Right cardiac atrium (tissue), 5 donors: Measurements from ENCODE around the gene GRIA1. TPM values are rescaled to one million over a fixed set of nuclear protein-coding genes. Genes with fewer than 3 reads are reported as not detected.
A peak's percentile ranks its signal among the peaks of the same experiment; 100 is the strongest.
"Not testable (repeated sequence)": the region's sequence is repeated elsewhere in the genome, so short reads cannot be mapped to it uniquely, and the experiment has no call there.

Experiments used
- ATAC-seq, 2 donors: fragments of 200-7000 bp; cut with Tn5 transposase; one replicate each; pipeline versions ENCODE4 v1.8.0 to v1.9.1; 2020; ENCODE audit warnings: moderate library complexity in 2 of 2, mild to moderate bottlenecking in 1 of 2
- DNase-seq, 3 donors: peaks; one replicate each; pipeline ENCODE4 v3.0.0-alpha.2; 2020
- H3K27ac ChIP-seq: one replicate; pipeline ENCODE4 v1.5.1; 2013; ENCODE audit warnings: mild to moderate bottlenecking, low read length, control low read depth, moderate library complexity
- H3K27me3 ChIP-seq: one replicate; pipeline ENCODE4 v1.6.1; 2013; ENCODE audit not compliant: control insufficient read depth, insufficient read depth
- H3K4me1 ChIP-seq: one replicate; pipeline ENCODE4 v1.6.1; 2013; ENCODE audit warnings: low read length; ENCODE audit not compliant: control insufficient read depth, insufficient read depth
- H3K4me3 ChIP-seq: one replicate; pipeline ENCODE4 v1.5.1; 2013; ENCODE audit warnings: low read length, control low read depth
- H3K9me3 ChIP-seq: one replicate; pipeline ENCODE4 v1.6.1; 2013; ENCODE audit warnings: low read length; ENCODE audit not compliant: control insufficient read depth
- WGBS: extraction: QIAGEN DNeasy Blood & Tissue Kit; methylation state at CpG from one replicate; pipeline ENCODE4 v1.1.7; 2013; 5-methylcytosine and 5-hydroxymethylcytosine counted together
- intact Hi-C, 4 donors: fragments of 100-400 bp; cut with DNase I; formaldehyde crosslinking; loops; one replicate each; pipeline versions ENCODE4 v1.11.0 to v1.14.0; 2022 to 2023
- polyA plus RNA-seq: library from polyadenylated mRNA; stranded (reverse); fragments of 200-250 nt; gene quantifications from one replicate; pipeline ENCODE4 v1.2.3, GENCODE V29; 2013
- total RNA-seq, 4 donors: library from RNA; stranded (reverse); fragmentation: NEBNext Ultra II Directional; extraction: Animal tissue kit (Norgen Biotek cat#: 25700); gene quantifications; one replicate each; pipeline ENCODE4 v1.2.1, GENCODE V29; 2021
- donor health status: healthy with polysubstance abuse.
- donor health status: DM: no; HTN: yes; CAD: no.
- donor health status: DM: no; HTN: no; CAD: no.
- donor health status: DM: no; HTN: yes; CAD: no; lungs with severe emphysema.
- donor health status: DM: yes; HTN: yes; CAD: no.

The GRIA1 gene
- total and polyA plus RNA-seq, 5 donors: 0.20 to 1.2 (median 0.43) TPM

DNA sequence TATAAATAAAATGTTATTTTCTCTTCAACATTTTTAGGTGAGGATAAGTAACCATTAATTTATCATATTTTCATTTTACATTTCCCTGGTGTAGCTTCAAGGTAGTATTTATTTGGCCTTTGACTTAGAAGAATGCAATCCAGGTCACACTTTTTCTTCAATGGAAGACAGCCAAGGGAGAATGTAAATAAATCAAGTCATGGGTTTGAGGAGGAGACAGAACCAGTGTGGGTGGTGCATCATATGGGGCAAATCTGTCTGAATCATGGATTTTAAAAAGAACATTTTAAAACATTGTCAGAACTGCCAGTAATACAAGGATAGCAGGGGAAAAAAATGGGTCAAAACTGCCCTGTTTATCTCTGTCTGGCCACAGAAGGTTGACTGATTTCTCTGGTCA, 318.7 kb downstream of the GRIA1 start:
- Histone ChIP-seq H3K27me3 (no peaks in the 10 kb centered on the region), H3K9me3 (no peaks in the 10 kb centered on the region), H3K4me3 (no peak overlapping the region), H3K27ac (no peak overlapping the region), H3K4me1 (no peaks in the 10 kb centered on the region)
- ATAC-seq (no peak), DNase-seq (no peak)
- intact Hi-C loops: no loop called here

GRCh38 chr5:153813901-153814300, 323.4 kb downstream of the GRIA1 start:
- no peaks in the 10 kb centered on the region for H3K4me1 ChIP-seq
- H3K27ac ChIP-seq: no peak overlapping the region
- intact Hi-C loops: no loop called here
- DNase-seq: no peak
- ATAC-seq: no peak
- WGBS: 71% methylated on average over 4 of the region's 4 CpGs
- no peaks in the 10 kb centered on the region for H3K27me3 ChIP-seq
- H3K9me3 ChIP-seq: no peaks in the 10 kb centered on the region
- H3K4me3 ChIP-seq: no peak overlapping the region

- ATAC-seq: no peak
- no peaks in the 10 kb centered on the region for H3K27me3 ChIP-seq
- intact Hi-C loops: no loop called here
- WGBS: 61% methylated on average over 2 of the region's 2 CpGs
- no peak overlapping the region for H3K4me3 ChIP-seq
- no peaks in the 10 kb centered on the region for H3K9me3 ChIP-seq
- H3K27ac ChIP-seq: no peak overlapping the region
- no peaks in the 10 kb centered on the region for H3K4me1 ChIP-seq
- no peak for DNase-seq
Measured at GRCh38 chr5:153816870-153817269, 326.4 kb downstream of the GRIA1 start.

DNA sequence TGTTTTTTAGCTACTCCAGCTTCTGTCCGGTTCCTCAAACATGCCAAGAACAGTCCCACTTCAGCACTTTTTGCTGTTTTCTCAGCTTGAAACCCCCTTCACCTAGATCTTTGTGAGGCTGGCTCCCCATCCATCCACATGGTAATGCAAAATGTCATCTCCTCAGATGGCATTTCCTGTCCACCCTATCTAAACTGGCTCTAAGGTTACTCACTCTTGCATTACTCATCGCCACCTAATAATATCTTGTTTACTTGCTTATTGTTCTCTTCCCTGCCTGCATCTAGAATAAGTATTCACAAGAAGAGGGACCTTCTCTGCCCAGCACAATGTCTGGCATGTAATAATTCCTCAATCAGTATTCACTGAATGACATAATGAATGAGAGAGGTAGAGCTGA, 328.2 kb downstream of the GRIA1 start:
- no peak overlapping the region for H3K4me3 ChIP-seq
- H3K27ac ChIP-seq: no peak overlapping the region
- H3K9me3 ChIP-seq: no peaks in the 10 kb centered on the region
- intact Hi-C loops: no loop called here
- H3K4me1 ChIP-seq: no peaks in the 10 kb centered on the region
- DNase-seq (no peak), ATAC-seq (no peak)
- H3K27me3 ChIP-seq: no peaks in the 10 kb centered on the region
- 89% methylated on average over 2 of the region's 2 CpGs for WGBS

DNA sequence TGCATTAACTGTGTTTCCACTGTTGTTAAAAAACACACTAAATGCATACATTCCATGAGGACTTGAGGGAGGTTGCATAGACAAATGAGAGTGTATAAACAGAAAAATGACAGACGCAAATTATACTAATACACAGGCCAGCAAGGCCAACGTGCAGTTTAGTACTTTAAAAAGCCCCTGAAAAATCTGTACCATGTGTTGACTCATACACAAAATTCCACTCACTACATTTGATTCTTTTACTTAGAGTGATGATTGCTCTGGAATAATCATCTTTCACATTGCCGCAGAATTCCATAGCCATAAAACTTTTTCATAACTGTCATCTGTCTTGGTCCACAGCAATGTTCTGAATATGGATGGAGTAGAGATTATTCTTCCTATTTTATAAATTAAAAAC, 332.6 kb downstream of the GRIA1 start:
- H3K4me1 ChIP-seq: no peaks in the 10 kb centered on the region
- intact Hi-C loops: no loop called here
- DNase-seq (no peak), ATAC-seq (no peak)
- peaks cover under 1% of the 10 kb centered on the region for H3K9me3 ChIP-seq
- H3K27ac ChIP-seq: no peak overlapping the region
- WGBS: 50% methylated on average over 3 of the region's 3 CpGs
- H3K4me3 ChIP-seq: no peak overlapping the region
- no peaks in the 10 kb centered on the region for H3K27me3 ChIP-seq

GRCh38 chr5:153824909-153825308, 334.4 kb downstream of the GRIA1 start:
- DNase-seq (no peak), ATAC-seq (no peak)
- Histone ChIP-seq H3K27ac (no peak overlapping the region), H3K4me3 (no peak overlapping the region), H3K4me1 (no peaks in the 10 kb centered on the region), H3K27me3 (no peaks in the 10 kb centered on the region), H3K9me3 (peaks cover 2% of the 10 kb centered on the region)
- intact Hi-C loops: no loop called here
- WGBS: 29% methylated on average over 6 of the region's 6 CpGs

- peak in 1 of 3 donors; percentile 37 for DNase-seq
- Histone ChIP-seq H3K27me3 (no peaks in the 10 kb centered on the region), H3K4me1 (no peaks in the 10 kb centered on the region), H3K4me3 (no peak overlapping the region), H3K27ac (no peak overlapping the region), H3K9me3 (peaks cover 2% of the 10 kb centered on the region)
- intact Hi-C loops: no loop called here
- WGBS: 59% methylated on average over 4 of the region's 4 CpGs
- ATAC-seq: no peak
Measured at GRCh38 chr5:153827397-153827796, 336.9 kb downstream of the GRIA1 start.

DNA sequence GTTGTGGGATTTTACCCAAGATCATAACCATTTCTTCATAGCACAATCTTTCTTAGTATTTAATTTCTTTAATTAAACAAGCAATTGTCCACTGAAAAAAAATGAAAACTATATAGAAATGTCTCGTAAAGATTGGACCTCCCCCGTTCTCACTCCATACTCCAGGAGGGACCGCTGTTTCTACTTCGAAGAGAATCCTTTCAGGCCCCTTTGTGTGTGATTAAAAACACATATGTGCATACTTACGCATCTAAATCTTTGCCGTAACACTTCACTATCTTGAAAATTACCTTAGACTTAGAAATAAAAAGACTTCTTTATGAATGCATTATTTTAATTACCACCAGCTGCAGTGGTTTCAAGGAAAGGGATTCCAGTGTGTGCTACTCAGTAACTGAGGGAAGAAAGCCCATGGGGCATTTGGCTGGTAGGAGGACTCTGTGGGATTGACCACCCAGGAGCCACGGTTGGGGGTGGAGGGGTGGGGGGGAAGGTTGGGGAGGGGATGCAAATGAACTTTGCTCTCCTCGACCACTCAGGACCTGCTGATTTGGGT, 339.1 kb downstream of the GRIA1 start:
- intact Hi-C loops: no loop called here
- WGBS: 68% methylated on average over 8 of the region's 8 CpGs
- Histone ChIP-seq H3K4me3 (no peak overlapping the region), H3K27me3 (no peaks in the 10 kb centered on the region), H3K9me3 (peaks cover 2% of the 10 kb centered on the region), H3K27ac (no peak overlapping the region), H3K4me1 (no peaks in the 10 kb centered on the region)
- ATAC-seq: no peak
- no peak for DNase-seq

DNA sequence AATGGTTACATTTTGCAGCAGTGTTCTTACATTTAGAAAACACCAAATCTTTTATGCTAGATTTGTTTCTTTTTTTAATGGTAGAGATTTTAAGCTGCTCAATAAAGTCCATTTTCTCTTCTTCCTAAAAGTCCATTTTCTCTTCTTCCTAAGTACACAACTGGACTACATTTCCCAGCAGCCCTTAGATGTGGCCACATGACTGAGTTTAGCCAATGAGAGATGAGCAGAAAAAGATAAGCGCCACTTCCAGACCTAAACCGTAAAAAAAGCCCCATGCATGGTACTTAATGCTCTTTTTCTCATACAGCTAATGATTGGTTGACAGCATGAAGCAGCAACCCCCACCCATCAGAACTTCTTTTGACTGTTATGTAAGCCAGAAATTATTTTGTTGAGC, 341.5 kb downstream of the GRIA1 start:
- intact Hi-C loops: no loop called here
- Histone ChIP-seq H3K4me1 (no peaks in the 10 kb centered on the region), H3K27me3 (no peaks in the 10 kb centered on the region), H3K27ac (no peak overlapping the region), H3K4me3 (no peak overlapping the region), H3K9me3 (peaks cover 2% of the 10 kb centered on the region)
- ATAC-seq (no peak), DNase-seq (no peak)
- WGBS: 42% methylated on average over 2 of the region's 2 CpGs

DNA sequence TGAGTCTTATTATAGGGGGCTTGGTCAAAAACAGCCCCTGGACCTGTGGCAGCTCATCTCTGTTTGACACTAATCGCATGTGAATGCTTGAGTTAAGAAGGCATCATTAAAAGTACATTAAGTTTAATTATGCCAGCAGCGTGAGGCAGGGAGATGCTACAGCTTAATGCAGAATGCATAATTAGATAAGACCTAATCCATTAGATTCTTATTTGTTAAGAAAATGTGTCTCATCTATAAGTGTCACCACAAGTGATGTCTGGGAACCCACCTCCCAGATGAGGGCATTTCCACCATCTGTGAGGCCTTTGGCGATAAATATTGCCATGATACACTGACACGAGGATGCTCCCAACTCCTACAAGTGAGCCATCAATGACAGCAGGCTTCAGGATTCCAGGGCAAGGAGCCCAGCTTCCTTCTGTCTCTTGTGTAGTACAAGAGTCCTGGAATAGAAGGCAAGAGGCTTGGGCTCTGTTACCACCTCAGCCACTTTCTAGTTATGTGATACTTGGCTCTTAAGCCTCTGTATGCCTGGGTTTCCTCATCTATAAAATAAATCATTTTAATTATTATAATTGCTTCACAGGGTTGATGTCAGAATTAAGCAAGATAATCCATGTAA, 345.5 kb downstream of the GRIA1 start:
- Histone ChIP-seq H3K4me3 (no peak overlapping the region), H3K27ac (no peak overlapping the region), H3K9me3 (no peaks in the 10 kb centered on the region), H3K27me3 (no peaks in the 10 kb centered on the region), H3K4me1 (no peaks in the 10 kb centered on the region)
- DNase-seq (no peak), ATAC-seq (no peak)
- intact Hi-C loops: no loop called here
- 74% methylated on average over 4 of the region's 4 CpGs for WGBS

DNA sequence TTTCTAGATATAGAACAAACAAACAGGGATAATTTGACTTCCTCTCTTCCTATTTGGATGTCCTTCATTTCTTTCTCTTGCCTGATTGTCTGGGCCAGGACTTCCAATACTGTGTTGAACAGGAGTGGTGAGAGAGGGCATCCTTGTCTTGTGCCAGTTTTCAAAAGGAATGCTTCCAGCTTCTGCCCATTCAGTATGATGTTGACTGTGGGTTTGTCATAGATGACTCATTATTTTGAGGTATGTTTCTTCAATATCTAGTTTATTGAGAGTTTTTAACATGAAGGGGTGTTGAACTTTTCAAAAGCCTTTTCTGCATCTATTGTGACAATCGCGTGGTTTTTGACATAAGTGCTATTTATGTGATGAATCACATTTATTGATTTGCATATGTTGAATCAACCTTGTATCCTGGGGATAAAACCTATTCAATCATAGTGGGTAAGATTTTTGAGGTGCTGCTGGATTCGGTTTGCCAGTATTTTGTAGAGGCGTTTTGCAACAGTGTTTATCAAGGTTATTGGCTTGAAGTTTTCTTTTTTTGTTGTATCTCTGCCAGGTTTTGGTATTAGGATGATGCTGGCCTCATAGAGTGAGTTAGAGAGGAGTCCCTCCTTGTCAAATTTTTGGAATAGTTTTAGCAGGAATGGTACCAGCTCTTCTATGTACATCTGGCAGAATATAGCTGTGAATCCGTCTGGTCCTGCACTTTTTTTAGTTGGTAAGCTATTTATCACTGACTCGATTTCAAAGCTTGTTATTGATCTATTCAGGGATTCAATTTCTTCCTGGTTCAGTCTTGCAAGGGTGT, 359.0 kb downstream of the GRIA1 start:
- H3K4me3 ChIP-seq, H3K4me1 ChIP-seq, DNase-seq, ATAC-seq, H3K27me3 ChIP-seq, H3K9me3 ChIP-seq, H3K27ac ChIP-seq, intact Hi-C loops: not testable (repeated sequence)
- WGBS: 78% methylated on average over 6 of the region's 6 CpGs
